GM21529 (cell line): ENCODE data around the gene HIC1.

ENCODE experiments used
- ATAC-seq: cut with Tn5 transposase; IDR thresholded peaks from one replicate; pipeline ENCODE4 v1.9.1; 2021; ENCODE audit not compliant: unreplicated experiment

Gene HIC1

GRCh38 chr17:2042933-2043332 lies 12.0 kb upstream of the HIC1 start:
- no peak for ATAC-seq

- ATAC-seq: no peak
These were observed 11.1 kb upstream of the HIC1 start for GRCh38 chr17:2043785-2044184.

GRCh38 chr17:2044263-2044894 lies 10.5 kb upstream of the HIC1 start:
- no peak for ATAC-seq

- no peak for ATAC-seq
These were observed 7.3 kb upstream of the HIC1 start for GRCh38 chr17:2047590-2047989.

GRCh38 chr17:2048805-2049204 lies 6.1 kb upstream of the HIC1 start:
- no peak for ATAC-seq

GRCh38 chr17:2049333-2050299 lies 5.3 kb upstream of the HIC1 start:
- ATAC-seq: peak; percentile 50

- peak; percentile 18 for ATAC-seq
These were observed 4.4 kb upstream of the HIC1 start for GRCh38 chr17:2050300-2051060.

- no peak for ATAC-seq
These were observed 3.6 kb upstream of the HIC1 start for GRCh38 chr17:2051061-2051932.

- no peak for ATAC-seq
These were observed 2.9 kb upstream of the HIC1 start for GRCh38 chr17:2051933-2052559.

GRCh38 chr17:2053380-2054261 lies 1.3 kb upstream of the HIC1 start:
- no peak for ATAC-seq

- no peak for ATAC-seq
These were observed 716 bp upstream of the HIC1 start for GRCh38 chr17:2054262-2054511.

- no peak for ATAC-seq
These were observed 646 bp downstream of the HIC1 start for GRCh38 chr17:2055292-2056205.

- ATAC-seq: no peak
These were observed 1.6 kb downstream of the HIC1 start for GRCh38 chr17:2056206-2057174.

- ATAC-seq: no peak
These were observed 2.4 kb downstream of the HIC1 start for GRCh38 chr17:2057175-2057759.

GRCh38 chr17:2057760-2058585 lies 3.1 kb downstream of the HIC1 start:
- no peak for ATAC-seq
